CD1c-positive myeloid dendritic cell (primary cell): Measurements from ENCODE around the gene BRIP1.

ENCODE experiments used
- DNase-seq: peaks from one replicate; pipeline ENCODE4 v3.0.0-alpha.2; 2016; ENCODE audit errors: extremely low spot score

The BRIP1 gene

GRCh38 chr17:61758430-61758829 lies 104.9 kb downstream of the BRIP1 start:
- no peak for DNase-seq

GRCh38 chr17:61757168-61757567 lies 106.2 kb downstream of the BRIP1 start:
- DNase-seq, result no peak

- DNase-seq, result no peak
These were observed 106.8 kb downstream of the BRIP1 start for GRCh38 chr17:61756561-61756960.

GRCh38 chr17:61755668-61756067 lies 107.7 kb downstream of the BRIP1 start:
- no peak for DNase-seq

GRCh38 chr17:61755078-61755477 lies 108.2 kb downstream of the BRIP1 start:
- DNase-seq, result no peak

GRCh38 chr17:61754124-61754523 lies 109.2 kb downstream of the BRIP1 start:
- DNase-seq, result no peak

GRCh38 chr17:61753696-61754095 lies 109.6 kb downstream of the BRIP1 start:
- no peak for DNase-seq

GRCh38 chr17:61750656-61751055 lies 112.7 kb downstream of the BRIP1 start:
- DNase-seq, result no peak

- no peak for DNase-seq
These were observed 113.4 kb downstream of the BRIP1 start for GRCh38 chr17:61749823-61750404.

- no peak for DNase-seq
These were observed 116.9 kb downstream of the BRIP1 start for GRCh38 chr17:61746248-61746985.

- DNase-seq, result no peak
These were observed 118.5 kb downstream of the BRIP1 start for GRCh38 chr17:61744804-61745203.

- DNase-seq, result no peak
These were observed 119.1 kb downstream of the BRIP1 start for GRCh38 chr17:61744252-61744651.

- DNase-seq, result no peak
These were observed 119.6 kb downstream of the BRIP1 start for GRCh38 chr17:61743766-61744165.

GRCh38 chr17:61739002-61739401 lies 124.3 kb downstream of the BRIP1 start:
- DNase-seq, result no peak

- no peak for DNase-seq
These were observed 125.1 kb downstream of the BRIP1 start for GRCh38 chr17:61738249-61738648.

GRCh38 chr17:61737820-61738219 lies 125.5 kb downstream of the BRIP1 start:
- no peak for DNase-seq

GRCh38 chr17:61736438-61736837 lies 126.9 kb downstream of the BRIP1 start:
- DNase-seq, result no peak

GRCh38 chr17:61735807-61736206 lies 127.5 kb downstream of the BRIP1 start:
- no peak for DNase-seq

- no peak for DNase-seq
These were observed 128.9 kb downstream of the BRIP1 start for GRCh38 chr17:61734466-61734865.

GRCh38 chr17:61734012-61734411 lies 129.3 kb downstream of the BRIP1 start:
- DNase-seq, result no peak

- DNase-seq, result no peak
These were observed 130.3 kb downstream of the BRIP1 start for GRCh38 chr17:61733021-61733420.

- no peak for DNase-seq
These were observed 131.2 kb downstream of the BRIP1 start for GRCh38 chr17:61732169-61732568.

GRCh38 chr17:61731330-61731729 lies 132.0 kb downstream of the BRIP1 start:
- DNase-seq, result no peak
